ENCODE results near the gene C12orf42. TPM values are rescaled to one million over a fixed set of nuclear protein-coding genes. Genes with fewer than 3 reads are reported as not detected.
A peak's percentile ranks its signal among the peaks of the same experiment; 100 is the strongest.

Gene C12orf42
- total RNA-seq, 2 donors from 2014 or later, result not detected

DNA sequence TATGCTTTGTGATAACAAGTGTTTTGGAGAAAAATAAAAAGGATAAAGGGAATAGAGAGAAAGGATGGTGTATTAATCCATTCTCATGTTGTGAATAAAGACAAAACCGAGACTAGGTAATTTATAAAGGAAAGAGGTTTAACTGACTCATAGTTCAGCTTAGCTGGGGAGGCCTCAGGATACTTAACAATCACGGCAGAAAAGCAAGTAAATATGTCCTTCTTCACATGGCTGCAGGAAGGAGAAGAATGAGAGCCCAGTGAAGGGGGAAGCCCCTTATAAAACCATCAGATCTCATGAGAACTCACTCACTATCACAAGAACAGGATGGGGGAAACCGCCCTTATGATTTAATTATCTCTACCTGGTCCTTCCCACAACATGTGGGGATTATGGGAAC is 18.1 kb upstream of the C12orf42 start:
- DNase-seq, result no peak

DNA sequence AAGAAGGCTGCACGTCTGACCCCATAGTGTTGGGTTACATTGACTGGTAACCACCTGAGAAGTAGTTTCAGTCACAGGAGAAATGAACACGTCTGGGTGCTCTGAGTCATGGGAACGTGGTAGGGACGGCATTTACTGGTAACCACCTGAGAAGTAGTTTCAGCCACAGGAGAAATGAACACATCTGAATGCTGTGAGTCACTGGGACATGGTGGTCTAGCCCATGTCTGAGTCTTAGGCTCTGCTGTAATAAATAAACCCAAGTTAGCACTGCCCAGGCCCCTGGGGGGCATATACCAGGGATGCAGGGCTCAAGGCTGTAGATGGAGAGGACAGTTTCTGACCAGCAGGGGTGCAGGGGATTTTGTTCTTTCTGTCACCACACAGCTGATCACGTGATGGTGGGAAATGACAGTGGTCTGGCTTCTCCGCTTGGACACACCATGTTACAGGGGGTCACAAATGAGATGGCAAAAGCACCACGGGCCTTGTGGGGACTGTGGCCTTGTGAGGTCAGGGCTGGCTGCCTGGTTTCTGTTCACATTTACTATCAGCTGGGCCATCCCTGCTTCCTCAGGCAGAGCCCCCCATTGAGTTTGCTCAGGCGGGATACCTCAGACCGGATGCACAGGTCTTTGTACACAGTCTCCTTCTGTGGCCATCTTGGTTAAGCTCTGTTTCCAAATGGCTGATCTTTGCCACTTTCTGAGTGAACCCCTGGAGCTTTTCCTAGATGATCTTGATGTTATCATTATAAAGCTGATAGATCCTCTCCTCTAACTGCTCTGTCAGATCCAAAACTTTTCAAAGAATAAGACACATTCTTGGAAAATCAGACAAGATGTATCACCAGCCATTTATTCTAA is 9.8 kb upstream of the C12orf42 start:
- Histone ChIP-seq H3K4me3 (no peak overlapping the region), H3K27ac (no peak overlapping the region), H3K27me3 (no peaks in the 10 kb centered on the region), H3K4me1 (no peaks in the 10 kb centered on the region), H3K9me3 (no peaks in the 10 kb centered on the region), H3K36me3 (replicated peaks in 1 of 2; ENCODE audit: insufficient read depth in 1 of 2, low read depth in 2 of 2) (no peaks in the 10 kb centered on the region)
- no peak for ATAC-seq
- intact Hi-C loops (cut with DNase I), result no loop called here
- TF ChIP-seq, protein P1, sequence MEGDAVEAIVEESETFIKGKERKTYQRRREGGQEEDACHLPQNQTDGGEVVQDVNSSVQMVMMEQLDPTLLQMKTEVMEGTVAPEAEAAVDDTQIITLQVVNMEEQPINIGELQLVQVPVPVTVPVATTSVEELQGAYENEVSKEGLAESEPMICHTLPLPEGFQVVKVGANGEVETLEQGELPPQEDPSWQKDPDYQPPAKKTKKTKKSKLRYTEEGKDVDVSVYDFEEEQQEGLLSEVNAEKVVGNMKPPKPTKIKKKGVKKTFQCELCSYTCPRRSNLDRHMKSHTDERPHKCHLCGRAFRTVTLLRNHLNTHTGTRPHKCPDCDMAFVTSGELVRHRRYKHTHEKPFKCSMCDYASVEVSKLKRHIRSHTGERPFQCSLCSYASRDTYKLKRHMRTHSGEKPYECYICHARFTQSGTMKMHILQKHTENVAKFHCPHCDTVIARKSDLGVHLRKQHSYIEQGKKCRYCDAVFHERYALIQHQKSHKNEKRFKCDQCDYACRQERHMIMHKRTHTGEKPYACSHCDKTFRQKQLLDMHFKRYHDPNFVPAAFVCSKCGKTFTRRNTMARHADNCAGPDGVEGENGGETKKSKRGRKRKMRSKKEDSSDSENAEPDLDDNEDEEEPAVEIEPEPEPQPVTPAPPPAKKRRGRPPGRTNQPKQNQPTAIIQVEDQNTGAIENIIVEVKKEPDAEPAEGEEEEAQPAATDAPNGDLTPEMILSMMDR (IDR thresholded peaks at IDR 0.05), result no peak
- TF ChIP-seq POLR2A (IDR thresholded peaks at IDR 0.05), result no peak
- WGBS, 2 donors, result 60 to 63% methylated on average over 8 to 9 of the region's 9 CpGs
- no peak for DNase-seq

More for the DNA sequence above, 18.1 kb upstream of the C12orf42 start:
- H3K4me1 ChIP-seq, result no peaks in the 10 kb centered on the region
- WGBS, 2 donors, result 61 to 67% methylated on average over 3 of the region's 3 CpGs
- no peaks in the 10 kb centered on the region for H3K36me3 ChIP-seq (replicated peaks in 1 of 2; ENCODE audit: insufficient read depth in 1 of 2, low read depth in 2 of 2)
- no peaks in the 10 kb centered on the region for H3K9me3 ChIP-seq
- H3K4me3 ChIP-seq, result no peak overlapping the region
- ATAC-seq, result no peak
- no peak overlapping the region for H3K27ac ChIP-seq
- TF ChIP-seq POLR2A (IDR thresholded peaks at IDR 0.05), result no peak
- TF ChIP-seq, protein P1 (IDR thresholded peaks at IDR 0.05), result no peak
- intact Hi-C loops (cut with DNase I), result no loop called here
- H3K27me3 ChIP-seq, result no peaks in the 10 kb centered on the region

DNA sequence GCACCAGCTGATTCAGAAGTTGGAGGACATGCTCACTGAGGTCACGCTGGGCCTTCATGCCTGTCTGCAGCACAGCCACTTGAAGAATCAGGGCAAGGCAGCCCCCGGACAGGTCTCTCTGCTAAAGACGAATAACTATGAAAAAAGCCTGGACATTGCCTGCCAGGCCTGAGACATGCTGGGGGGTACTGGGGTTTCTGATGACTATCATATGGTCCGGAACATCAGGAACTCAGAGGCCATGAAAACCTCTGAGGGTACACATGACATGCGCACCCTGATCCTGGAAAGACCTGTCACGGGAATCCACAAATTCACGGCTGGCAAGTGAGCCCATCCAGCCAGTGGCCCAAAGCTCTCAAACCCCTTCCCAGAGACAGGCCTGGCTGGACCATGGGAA is 8.8 kb upstream of the C12orf42 start:
- Histone ChIP-seq H3K4me3 (no peak overlapping the region), H3K27ac (no peak overlapping the region), H3K36me3 (replicated peaks in 1 of 2; ENCODE audit: insufficient read depth in 1 of 2, low read depth in 2 of 2) (no peaks in the 10 kb centered on the region), H3K27me3 (no peaks in the 10 kb centered on the region), H3K4me1 (no peaks in the 10 kb centered on the region), H3K9me3 (no peaks in the 10 kb centered on the region)
- 79 to 90% methylated on average over 4 to 7 of the region's 7 CpGs for WGBS, 2 donors
- no peak for DNase-seq
- TF ChIP-seq, protein P1 (IDR thresholded peaks at IDR 0.05), result no peak
- no peak for TF ChIP-seq POLR2A (IDR thresholded peaks at IDR 0.05)
- ATAC-seq, result no peak
- intact Hi-C loops (cut with DNase I), result no loop called here

DNA sequence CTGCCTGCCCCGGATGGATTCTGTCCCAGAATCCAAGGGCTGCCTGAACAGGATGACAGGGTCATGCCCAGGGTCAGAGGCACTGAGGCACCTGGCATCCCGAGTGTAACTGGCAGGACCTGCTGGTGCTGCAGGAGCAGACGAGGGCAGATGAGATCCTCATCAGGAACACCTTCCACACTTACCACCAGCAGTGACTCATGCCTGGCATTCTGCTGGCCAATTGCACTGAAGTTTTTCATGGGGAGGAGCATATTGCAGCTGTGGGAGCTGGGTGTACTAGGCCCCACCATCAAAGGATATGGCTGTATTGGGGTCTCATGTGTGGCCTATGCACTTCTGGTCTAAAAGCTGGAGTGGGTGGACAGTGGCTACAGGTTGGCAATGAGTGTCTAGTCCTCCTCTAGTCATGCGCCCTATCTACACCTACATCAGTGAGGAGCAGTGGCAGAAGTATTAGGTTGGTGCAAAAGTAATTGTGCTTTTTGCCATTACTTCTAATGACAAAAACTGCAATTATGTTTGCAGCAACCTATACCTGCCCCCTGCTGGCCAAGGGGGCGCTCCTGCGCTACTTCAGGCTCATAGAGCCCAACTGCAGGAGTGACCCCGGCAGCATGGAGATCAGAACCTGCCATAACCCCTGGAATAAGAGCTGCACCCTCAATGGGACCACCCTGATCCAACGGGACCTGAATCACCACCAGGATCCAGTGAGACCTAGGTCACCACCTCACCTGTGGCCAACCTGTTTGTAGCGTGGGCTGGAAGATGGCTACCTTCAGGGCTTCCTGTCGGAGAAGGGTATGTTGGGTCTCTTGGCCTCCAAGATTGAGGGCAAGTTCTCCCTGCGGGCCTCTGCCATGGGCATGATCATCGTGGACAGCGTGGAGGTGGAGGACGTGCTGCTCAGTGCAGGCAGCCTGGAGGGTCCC is 8.0 kb upstream of the C12orf42 start:
- ATAC-seq, result no peak
- intact Hi-C loops (cut with DNase I), result no loop called here

More for the DNA sequence above, 8.0 kb upstream of the C12orf42 start:
- Histone ChIP-seq H3K4me1 (no peaks in the 10 kb centered on the region), H3K9me3 (no peaks in the 10 kb centered on the region), H3K4me3 (no peak overlapping the region), H3K36me3 (replicated peaks in 1 of 2; ENCODE audit: insufficient read depth in 1 of 2, low read depth in 2 of 2) (no peaks in the 10 kb centered on the region), H3K27ac (no peak overlapping the region), H3K27me3 (no peaks in the 10 kb centered on the region)
- WGBS, 2 donors, result 64 to 65% methylated on average over 9 to 14 of the region's 14 CpGs
- TF ChIP-seq, protein P1 (IDR thresholded peaks at IDR 0.05), result peak in 6 of 7 experiments; percentile 24 to 49 (median 42)
- TF ChIP-seq POLR2A (IDR thresholded peaks at IDR 0.05), result no peak
- peak in 3 of 4 donors; percentile 26 to 53 (median 35) for DNase-seq

All from body of pancreas (tissue), 4 donors.